Measurements from ENCODE around the gene ALAS1.
"Not testable (repeated sequence)": the region's sequence is repeated elsewhere in the genome, so short reads cannot be mapped to it uniquely, and the experiment has no call there.

The ALAS1 gene

DNA sequence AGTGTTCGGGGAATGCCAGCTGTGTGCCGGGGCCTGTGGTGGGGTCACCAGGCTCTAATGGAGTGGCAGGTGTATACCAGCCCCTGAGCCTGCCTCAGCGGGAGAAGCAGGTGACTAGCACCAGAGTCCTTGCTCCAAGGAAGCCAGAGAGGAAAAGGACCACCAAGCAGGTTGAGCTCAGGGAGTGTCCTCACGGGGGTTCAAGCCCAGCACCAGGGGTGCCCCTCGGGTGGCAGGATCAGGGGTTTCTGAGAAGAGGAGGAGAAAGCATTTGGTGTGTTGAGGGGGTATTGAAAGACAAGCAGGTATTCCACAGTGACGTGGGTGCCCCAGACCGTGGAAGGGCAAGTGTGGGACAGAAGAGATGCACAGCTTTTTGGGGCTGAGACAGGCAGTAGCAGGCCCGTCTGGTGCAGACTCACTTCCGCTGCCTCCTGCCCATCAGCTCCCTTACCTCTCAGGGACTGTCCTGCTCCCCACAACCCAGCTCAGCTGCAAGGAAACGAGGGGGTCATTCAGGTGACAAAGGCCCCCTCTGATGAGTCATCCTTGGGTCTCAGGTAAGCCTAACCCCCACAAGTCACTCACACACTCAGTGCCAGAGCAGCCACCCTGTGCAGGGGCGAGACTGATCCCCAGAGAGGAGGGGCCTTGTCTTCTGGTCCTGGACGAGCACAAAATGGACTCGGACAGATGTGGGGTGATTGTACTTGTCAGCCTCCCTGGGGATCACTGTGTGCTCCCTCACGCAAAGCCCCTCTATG lies 22.4 kb upstream of the ALAS1 start:
- H3K4me2 ChIP-seq (ENCODE audit: low read length) = no peak overlapping the region
- H3K79me2 ChIP-seq (ENCODE audit: low read length) = no peaks in the 10 kb centered on the region
- H3K36me3 ChIP-seq (replicated peaks; ENCODE audit: low read depth, low read length) = no peaks in the 10 kb centered on the region
- H3K9me3 ChIP-seq (ENCODE audit: insufficient read depth, low read length) = no peaks in the 10 kb centered on the region
- H3K27ac ChIP-seq (ENCODE audit: low read length) = no peak overlapping the region
- H3K9ac ChIP-seq (ENCODE audit: low read length) = no peak overlapping the region
- no peak overlapping the region for H2AFZ ChIP-seq (ENCODE audit: low read depth, low read length)
- H4K20me1 ChIP-seq (ENCODE audit: insufficient read depth, low read length) = no peaks in the 10 kb centered on the region
- H3K4me1 ChIP-seq (ENCODE audit: low read length) = no peaks in the 10 kb centered on the region
- TF ChIP-seq, protein P1, sequence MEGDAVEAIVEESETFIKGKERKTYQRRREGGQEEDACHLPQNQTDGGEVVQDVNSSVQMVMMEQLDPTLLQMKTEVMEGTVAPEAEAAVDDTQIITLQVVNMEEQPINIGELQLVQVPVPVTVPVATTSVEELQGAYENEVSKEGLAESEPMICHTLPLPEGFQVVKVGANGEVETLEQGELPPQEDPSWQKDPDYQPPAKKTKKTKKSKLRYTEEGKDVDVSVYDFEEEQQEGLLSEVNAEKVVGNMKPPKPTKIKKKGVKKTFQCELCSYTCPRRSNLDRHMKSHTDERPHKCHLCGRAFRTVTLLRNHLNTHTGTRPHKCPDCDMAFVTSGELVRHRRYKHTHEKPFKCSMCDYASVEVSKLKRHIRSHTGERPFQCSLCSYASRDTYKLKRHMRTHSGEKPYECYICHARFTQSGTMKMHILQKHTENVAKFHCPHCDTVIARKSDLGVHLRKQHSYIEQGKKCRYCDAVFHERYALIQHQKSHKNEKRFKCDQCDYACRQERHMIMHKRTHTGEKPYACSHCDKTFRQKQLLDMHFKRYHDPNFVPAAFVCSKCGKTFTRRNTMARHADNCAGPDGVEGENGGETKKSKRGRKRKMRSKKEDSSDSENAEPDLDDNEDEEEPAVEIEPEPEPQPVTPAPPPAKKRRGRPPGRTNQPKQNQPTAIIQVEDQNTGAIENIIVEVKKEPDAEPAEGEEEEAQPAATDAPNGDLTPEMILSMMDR (IDR thresholded peaks at IDR 0.05; ENCODE audit: low read depth, low read length) = no peak
- no peak for TF ChIP-seq EZH2phosphoT487 (IDR thresholded peaks at IDR 0.05; ENCODE audit: low read depth)
- no peak overlapping the region for H3K4me3 ChIP-seq (ENCODE audit: low read length)
- 0 out of 2 replicates have a peak, but pooled peaks cover 9% of the 10 kb centered on the region for H3K27me3 ChIP-seq (ENCODE audit: low read depth, low read length)

GRCh38 chr3:52176180-52176752 lies 21.7 kb upstream of the ALAS1 start:
- Histone ChIP-seq H3K9ac (ENCODE audit: low read length) (no peak overlapping the region), H3K36me3 (replicated peaks; ENCODE audit: low read depth, low read length) (no peaks in the 10 kb centered on the region), H2AFZ (ENCODE audit: low read depth, low read length) (no peak overlapping the region), H3K79me2 (ENCODE audit: low read length) (no peaks in the 10 kb centered on the region), H4K20me1 (ENCODE audit: insufficient read depth, low read length) (no peaks in the 10 kb centered on the region), H3K9me3 (ENCODE audit: insufficient read depth, low read length) (no peaks in the 10 kb centered on the region), H3K4me3 (ENCODE audit: low read length) (no peak overlapping the region), H3K4me1 (ENCODE audit: low read length) (no peaks in the 10 kb centered on the region), H3K4me2 (ENCODE audit: low read length) (no peak overlapping the region), H3K27me3 (ENCODE audit: low read depth, low read length) (0 out of 2 replicates have a peak, but pooled peaks cover 9% of the 10 kb centered on the region), H3K27ac (ENCODE audit: low read length) (no peak overlapping the region)
- TF ChIP-seq, protein P1 (IDR thresholded peaks at IDR 0.05; ENCODE audit: low read depth, low read length) = no peak
- TF ChIP-seq EZH2phosphoT487 (IDR thresholded peaks at IDR 0.05; ENCODE audit: low read depth) = no peak

DNA sequence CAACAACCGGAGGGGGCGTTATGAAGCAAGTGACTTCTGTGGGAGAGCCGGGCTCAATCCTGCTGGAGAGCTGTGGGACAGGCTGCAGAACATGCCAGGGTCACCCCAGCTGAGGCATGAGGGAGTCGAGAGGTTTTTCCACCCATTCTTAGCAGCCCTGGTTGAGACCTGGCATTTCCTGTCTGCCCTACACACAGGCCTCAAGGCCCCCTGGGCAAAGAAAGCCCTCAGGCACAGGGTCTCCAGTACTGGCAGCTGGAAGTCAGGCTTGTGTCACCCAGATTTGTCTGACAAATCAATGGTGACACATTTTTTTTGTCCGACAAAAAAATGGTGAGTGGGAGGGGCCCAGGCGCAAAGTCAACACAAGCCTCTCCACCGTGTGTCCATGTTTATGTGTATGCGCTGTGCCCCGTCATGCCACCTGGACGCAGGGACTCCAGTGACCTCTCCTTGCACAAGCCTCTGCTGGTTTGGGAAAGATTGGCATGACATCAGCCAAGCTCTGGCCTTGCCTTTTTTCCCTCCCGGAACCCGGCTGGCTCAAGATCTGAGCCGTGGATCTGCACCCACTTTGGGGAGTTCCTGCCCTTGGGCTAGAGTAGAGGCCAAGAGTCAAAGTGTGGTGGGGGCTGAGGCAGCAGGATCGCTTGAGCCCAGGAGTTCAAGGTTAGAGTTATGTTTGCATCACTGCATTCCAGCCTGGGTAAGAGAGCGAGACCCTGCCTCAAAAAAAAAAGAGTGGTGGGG lies 20.8 kb upstream of the ALAS1 start:
- no peak for TF ChIP-seq EZH2phosphoT487 (IDR thresholded peaks at IDR 0.05; ENCODE audit: low read depth)
- TF ChIP-seq, protein P1 (IDR thresholded peaks at IDR 0.05; ENCODE audit: low read depth, low read length) = no peak
- 0 out of 2 replicates have a peak, but pooled peaks cover 9% of the 10 kb centered on the region for H3K27me3 ChIP-seq (ENCODE audit: low read depth, low read length)
- H3K4me2 ChIP-seq (ENCODE audit: low read length) = no peak overlapping the region
- H3K4me3 ChIP-seq (ENCODE audit: low read length) = no peak overlapping the region
- no peak overlapping the region for H3K27ac ChIP-seq (ENCODE audit: low read length)
- H3K79me2 ChIP-seq (ENCODE audit: low read length) = no peaks in the 10 kb centered on the region
- no peak overlapping the region for H3K9ac ChIP-seq (ENCODE audit: low read length)
- no peaks in the 10 kb centered on the region for H4K20me1 ChIP-seq (ENCODE audit: insufficient read depth, low read length)
- no peak overlapping the region for H2AFZ ChIP-seq (ENCODE audit: low read depth, low read length)
- H3K4me1 ChIP-seq (ENCODE audit: low read length) = no peaks in the 10 kb centered on the region
- H3K36me3 ChIP-seq (replicated peaks; ENCODE audit: low read depth, low read length) = no peaks in the 10 kb centered on the region
- no peaks in the 10 kb centered on the region for H3K9me3 ChIP-seq (ENCODE audit: insufficient read depth, low read length)

- no peaks in the 10 kb centered on the region for H3K4me1 ChIP-seq (ENCODE audit: low read length)
- H3K27ac ChIP-seq (ENCODE audit: low read length) = no peak overlapping the region
- H3K4me2 ChIP-seq (ENCODE audit: low read length) = no peak overlapping the region
- no peaks in the 10 kb centered on the region for H3K36me3 ChIP-seq (replicated peaks; ENCODE audit: low read depth, low read length)
- H3K9ac ChIP-seq (ENCODE audit: low read length) = no peak overlapping the region
- 0 out of 2 replicates have a peak, but pooled peaks cover 9% of the 10 kb centered on the region for H3K27me3 ChIP-seq (ENCODE audit: low read depth, low read length)
- H3K4me3 ChIP-seq (ENCODE audit: low read length) = no peak overlapping the region
- H4K20me1 ChIP-seq (ENCODE audit: insufficient read depth, low read length) = no peaks in the 10 kb centered on the region
- no peaks in the 10 kb centered on the region for H3K9me3 ChIP-seq (ENCODE audit: insufficient read depth, low read length)
- no peak overlapping the region for H2AFZ ChIP-seq (ENCODE audit: low read depth, low read length)
- TF ChIP-seq, protein P1 (IDR thresholded peaks at IDR 0.05; ENCODE audit: low read depth, low read length) = no peak
- TF ChIP-seq EZH2phosphoT487 (IDR thresholded peaks at IDR 0.05; ENCODE audit: low read depth) = no peak
- H3K79me2 ChIP-seq (ENCODE audit: low read length) = no peaks in the 10 kb centered on the region
Measured at GRCh38 chr3:52177701-52178042, 20.3 kb upstream of the ALAS1 start.

- H2AFZ ChIP-seq (ENCODE audit: low read depth, low read length); H3K36me3 ChIP-seq (replicated peaks; ENCODE audit: low read depth, low read length); H3K4me1 ChIP-seq (ENCODE audit: low read length); H3K4me2 ChIP-seq (ENCODE audit: low read length); H3K27me3 ChIP-seq (ENCODE audit: low read depth, low read length); H3K9ac ChIP-seq (ENCODE audit: low read length); H3K27ac ChIP-seq (ENCODE audit: low read length); H3K9me3 ChIP-seq (ENCODE audit: insufficient read depth, low read length); H3K4me3 ChIP-seq (ENCODE audit: low read length); H4K20me1 ChIP-seq (ENCODE audit: insufficient read depth, low read length); H3K79me2 ChIP-seq (ENCODE audit: low read length): not testable (repeated sequence)
Measured at GRCh38 chr3:52178126-52178525, 19.8 kb upstream of the ALAS1 start.
